GM18867 (cell line): Measurements from ENCODE around the gene TWIST2.

ENCODE experiments used
- ATAC-seq: cut with Tn5 transposase; IDR thresholded peaks from one replicate; pipeline ENCODE4 v1.9.1; 2021; ENCODE audit warnings: mild to moderate bottlenecking, moderate library complexity; ENCODE audit not compliant: unreplicated experiment

TWIST2 gene

GRCh38 chr2:238872026-238872425 is 24.1 kb downstream of the TWIST2 start:
- ATAC-seq: no peak

GRCh38 chr2:238872628-238873380 is 24.9 kb downstream of the TWIST2 start:
- ATAC-seq: no peak

- ATAC-seq: no peak
Measured at GRCh38 chr2:238873381-238873801, 25.5 kb downstream of the TWIST2 start.

- ATAC-seq: no peak
Measured at GRCh38 chr2:238873841-238874240, 26.0 kb downstream of the TWIST2 start.

- ATAC-seq: no peak
Measured at GRCh38 chr2:238874330-238875050, 26.6 kb downstream of the TWIST2 start.

GRCh38 chr2:238875101-238875470 is 27.2 kb downstream of the TWIST2 start:
- ATAC-seq: no peak

- ATAC-seq: no peak
Measured at GRCh38 chr2:238875471-238876231, 27.8 kb downstream of the TWIST2 start.

- ATAC-seq: no peak
Measured at GRCh38 chr2:238876232-238876630, 28.3 kb downstream of the TWIST2 start.

GRCh38 chr2:238878051-238878735 is 30.3 kb downstream of the TWIST2 start:
- no peak for ATAC-seq

GRCh38 chr2:238879043-238879442 is 31.2 kb downstream of the TWIST2 start:
- ATAC-seq: no peak

GRCh38 chr2:238879621-238880377 is 31.9 kb downstream of the TWIST2 start:
- no peak for ATAC-seq

- ATAC-seq: no peak
Measured at GRCh38 chr2:238881353-238882081, 33.6 kb downstream of the TWIST2 start.

DNA sequence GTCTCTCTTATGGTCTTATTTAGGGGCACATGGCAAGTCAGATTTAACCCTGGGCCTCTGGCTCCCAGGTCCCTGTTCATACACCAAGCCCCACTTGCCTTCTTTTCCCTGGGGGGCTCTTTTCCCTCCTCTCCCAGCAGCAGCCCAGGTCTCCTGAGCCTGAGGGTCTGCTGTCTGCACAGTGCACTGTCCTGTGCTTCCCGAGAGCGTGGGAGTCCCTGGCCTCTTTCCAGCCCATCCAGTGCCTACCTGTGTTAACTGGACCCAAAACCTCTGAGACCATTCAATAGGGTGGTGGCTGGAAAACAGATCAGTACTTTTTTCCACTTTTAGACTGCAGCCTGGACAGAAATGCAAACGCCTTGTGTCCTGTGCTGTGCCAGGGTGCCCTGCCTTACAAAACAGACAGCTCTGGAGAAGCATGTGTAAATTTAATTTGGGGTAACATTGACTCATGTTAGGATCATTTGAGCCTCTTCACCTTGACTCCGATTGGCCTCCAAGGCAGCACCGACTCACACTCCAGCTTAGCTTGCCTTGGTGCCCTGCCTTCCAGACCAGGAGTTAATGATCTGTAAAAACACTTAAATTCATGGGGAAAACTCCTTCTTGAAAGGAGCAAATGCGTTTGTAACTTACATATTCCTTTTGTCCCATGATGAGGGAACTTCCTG is 34.3 kb downstream of the TWIST2 start:
- ATAC-seq: no peak

GRCh38 chr2:238883421-238883901 is 35.6 kb downstream of the TWIST2 start:
- ATAC-seq: no peak

- no peak for ATAC-seq
Measured at GRCh38 chr2:238884122-238884811, 36.4 kb downstream of the TWIST2 start.

- ATAC-seq: no peak
Measured at GRCh38 chr2:238884812-238885408, 37.0 kb downstream of the TWIST2 start.

DNA sequence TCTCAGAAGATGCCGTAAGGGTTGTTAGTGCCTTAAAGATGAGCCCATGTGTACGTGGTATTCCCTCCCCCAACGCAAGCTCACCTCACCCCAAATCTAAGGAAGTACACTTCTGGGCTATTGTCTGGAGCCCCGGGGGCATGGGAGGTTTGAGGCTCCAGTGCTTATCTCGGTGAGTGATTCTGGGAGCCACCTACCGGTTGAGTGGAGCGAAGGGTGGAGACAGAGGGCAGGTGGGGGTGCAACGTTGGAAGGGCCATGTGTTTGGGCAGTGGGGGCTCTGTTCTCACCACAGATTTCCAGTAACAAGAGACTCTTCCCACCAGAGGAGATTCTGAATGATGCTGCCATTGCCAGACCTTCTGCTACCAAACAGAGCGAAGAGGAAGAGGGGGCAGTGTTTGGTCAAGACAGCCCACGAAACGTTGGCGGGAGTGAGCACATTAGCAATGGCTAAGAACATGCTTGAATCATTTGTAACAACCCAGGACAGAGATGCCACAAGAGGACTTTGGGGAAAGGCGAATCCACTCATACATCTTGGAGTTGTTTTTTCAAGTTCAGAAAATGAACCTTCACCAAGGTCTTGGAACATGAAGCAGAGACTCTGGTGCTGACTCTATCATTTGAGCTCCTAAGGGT is 38.7 kb downstream of the TWIST2 start:
- ATAC-seq: no peak

GRCh38 chr2:238887616-238888015 is 39.7 kb downstream of the TWIST2 start:
- ATAC-seq: no peak
